HG03558 (cell line): ENCODE measurements around the gene TNIP3.

Experiments
- ATAC-seq: cut with Tn5 transposase; IDR thresholded peaks from one replicate; pipeline ENCODE4 v1.9.1; 2021; ENCODE audit warnings: moderate number of reproducible peaks; ENCODE audit not compliant: unreplicated experiment; ENCODE audit errors: extremely low read depth

TNIP3 gene

GRCh38 chr4:121094297-121094966 is 69.7 kb downstream of the TNIP3 start:
- ATAC-seq, result no peak

DNA sequence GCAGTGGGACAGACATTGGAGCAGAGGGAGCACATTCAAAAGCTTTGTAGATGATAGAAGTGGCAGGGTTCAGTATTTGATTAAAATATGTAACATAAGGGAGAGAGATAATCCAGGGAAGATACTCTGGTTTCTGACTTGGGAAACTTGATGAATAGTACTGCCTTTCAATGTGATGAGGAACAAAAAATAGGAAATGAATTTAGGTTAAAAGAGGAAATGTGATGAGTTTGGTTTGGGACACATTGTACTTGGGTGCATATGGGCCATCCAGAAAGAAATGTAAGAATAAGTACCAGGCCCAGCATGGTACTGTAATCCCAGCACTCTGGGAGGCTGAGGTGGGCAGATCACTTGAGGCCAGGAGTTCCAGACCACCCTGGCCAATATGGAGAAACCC is 70.9 kb downstream of the TNIP3 start:
- ATAC-seq, result no peak

GRCh38 chr4:121091941-121092340 is 72.2 kb downstream of the TNIP3 start:
- no peak for ATAC-seq

- ATAC-seq, result no peak
These were observed 75.3 kb downstream of the TNIP3 start for GRCh38 chr4:121088867-121089266.
